ENCODE measurements around the gene KCNJ11.

The KCNJ11 gene

DNA sequence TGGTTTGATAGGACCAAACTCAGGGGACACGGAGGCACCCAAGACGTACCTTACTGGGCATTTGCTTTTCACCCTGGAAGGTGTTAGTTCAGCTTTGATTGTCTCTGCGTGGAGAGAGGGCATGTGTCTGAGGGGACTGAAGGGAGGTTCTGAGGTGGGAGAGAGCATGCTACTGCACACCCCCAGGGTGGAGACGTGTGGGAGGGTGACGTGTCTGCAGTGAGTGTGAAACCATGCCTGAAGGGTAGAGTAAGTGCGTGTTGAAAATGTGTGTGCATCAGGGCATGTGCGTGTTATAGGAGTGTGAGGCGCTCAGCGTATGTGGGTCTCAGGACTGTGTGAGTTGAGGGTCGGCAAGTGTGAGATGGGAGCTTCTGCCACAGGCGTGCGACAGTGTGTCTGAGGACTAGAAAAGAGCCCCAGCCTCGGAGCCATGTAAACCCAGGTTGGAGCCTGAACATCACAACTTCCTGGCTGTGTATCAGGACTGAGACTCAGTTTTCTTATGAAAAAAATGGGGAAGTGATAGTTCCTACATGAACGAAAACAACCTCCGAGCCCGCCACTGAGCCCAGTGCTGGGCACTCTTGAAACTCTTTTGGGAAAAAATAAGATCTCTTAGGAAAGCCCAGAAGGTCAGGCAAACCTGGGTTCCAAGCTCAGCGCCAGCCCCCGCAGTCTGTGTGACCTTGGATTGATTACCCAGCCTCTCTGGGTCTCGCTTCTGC, 11.8 kb upstream of the KCNJ11 start:
- no peak for DNase-seq (ENCODE audit: low read depth, low spot score)
- in situ Hi-C loops (cut with HindIII; ENCODE audit: low sequenced_read_pairs), result no loop called here
- TF ChIP-seq, protein P1, sequence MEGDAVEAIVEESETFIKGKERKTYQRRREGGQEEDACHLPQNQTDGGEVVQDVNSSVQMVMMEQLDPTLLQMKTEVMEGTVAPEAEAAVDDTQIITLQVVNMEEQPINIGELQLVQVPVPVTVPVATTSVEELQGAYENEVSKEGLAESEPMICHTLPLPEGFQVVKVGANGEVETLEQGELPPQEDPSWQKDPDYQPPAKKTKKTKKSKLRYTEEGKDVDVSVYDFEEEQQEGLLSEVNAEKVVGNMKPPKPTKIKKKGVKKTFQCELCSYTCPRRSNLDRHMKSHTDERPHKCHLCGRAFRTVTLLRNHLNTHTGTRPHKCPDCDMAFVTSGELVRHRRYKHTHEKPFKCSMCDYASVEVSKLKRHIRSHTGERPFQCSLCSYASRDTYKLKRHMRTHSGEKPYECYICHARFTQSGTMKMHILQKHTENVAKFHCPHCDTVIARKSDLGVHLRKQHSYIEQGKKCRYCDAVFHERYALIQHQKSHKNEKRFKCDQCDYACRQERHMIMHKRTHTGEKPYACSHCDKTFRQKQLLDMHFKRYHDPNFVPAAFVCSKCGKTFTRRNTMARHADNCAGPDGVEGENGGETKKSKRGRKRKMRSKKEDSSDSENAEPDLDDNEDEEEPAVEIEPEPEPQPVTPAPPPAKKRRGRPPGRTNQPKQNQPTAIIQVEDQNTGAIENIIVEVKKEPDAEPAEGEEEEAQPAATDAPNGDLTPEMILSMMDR (IDR thresholded peaks at IDR 0.05; ENCODE audit: low read depth, low read length), result no peak
- no peak overlapping the region for H3K4me3 ChIP-seq (ENCODE audit: low read depth, low read length)

- no peak for DNase-seq (ENCODE audit: low read depth, low spot score)
- no peak overlapping the region for H3K4me3 ChIP-seq (ENCODE audit: low read depth, low read length)
- in situ Hi-C loops (cut with HindIII; ENCODE audit: low sequenced_read_pairs), result no loop called here
- TF ChIP-seq, protein P1 (IDR thresholded peaks at IDR 0.05; ENCODE audit: low read depth, low read length), result no peak
These were observed 10.8 kb upstream of the KCNJ11 start for GRCh38 chr11:17399236-17399635.

- in situ Hi-C loops (cut with HindIII; ENCODE audit: low sequenced_read_pairs), result no loop called here
- TF ChIP-seq, protein P1 (IDR thresholded peaks at IDR 0.05; ENCODE audit: low read depth, low read length), result no peak
- no peak overlapping the region for H3K4me3 ChIP-seq (ENCODE audit: low read depth, low read length)
- DNase-seq (ENCODE audit: low read depth, low spot score), result no peak
These were observed 9.0 kb upstream of the KCNJ11 start for GRCh38 chr11:17397311-17398002.

DNA sequence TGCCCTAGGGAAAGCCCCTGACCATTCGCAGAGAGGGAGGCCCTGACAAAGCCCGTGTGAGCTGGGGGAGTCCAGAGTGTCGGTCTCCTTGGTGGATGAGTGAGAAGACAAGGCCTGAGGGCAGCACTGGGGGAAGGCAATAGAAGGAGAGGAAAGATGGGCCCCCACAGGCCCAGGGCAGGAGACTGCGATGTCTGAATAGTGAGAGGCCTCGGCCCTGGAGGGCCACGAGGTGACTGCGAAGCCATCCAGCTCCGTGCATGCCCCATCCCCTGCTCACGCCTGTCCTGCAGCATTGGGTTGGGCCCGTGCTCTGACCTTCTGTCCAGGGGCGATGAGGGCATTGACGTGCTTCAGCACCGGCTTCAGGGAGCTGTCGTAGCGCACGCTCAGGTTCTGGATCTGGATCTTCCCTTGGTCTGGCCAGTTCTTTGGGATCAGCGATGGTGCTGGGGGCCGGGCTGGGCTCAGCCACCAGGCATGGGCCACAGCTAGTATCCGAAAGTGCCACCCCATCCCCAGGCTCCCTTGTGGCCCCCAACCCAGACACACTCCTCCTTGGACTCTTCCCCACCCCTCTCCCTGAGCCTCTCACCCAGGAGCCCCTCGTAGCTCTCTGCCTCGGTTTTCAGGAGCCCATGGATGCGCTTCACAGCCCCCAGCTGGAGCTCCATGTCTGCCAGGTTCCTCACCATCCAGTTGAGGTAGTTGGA, 8.3 kb upstream of the KCNJ11 start:
- no peak overlapping the region for H3K4me3 ChIP-seq (ENCODE audit: low read depth, low read length)
- in situ Hi-C loops (cut with HindIII; ENCODE audit: low sequenced_read_pairs), result no loop called here
- TF ChIP-seq, protein P1 (IDR thresholded peaks at IDR 0.05; ENCODE audit: low read depth, low read length), result no peak
- no peak for DNase-seq (ENCODE audit: low read depth, low spot score)

GRCh38 chr11:17395978-17396377, 7.5 kb upstream of the KCNJ11 start:
- in situ Hi-C loops (cut with HindIII; ENCODE audit: low sequenced_read_pairs), result no loop called here
- TF ChIP-seq, protein P1 (IDR thresholded peaks at IDR 0.05; ENCODE audit: low read depth, low read length), result no peak
- no peak overlapping the region for H3K4me3 ChIP-seq (ENCODE audit: low read depth, low read length)
- no peak for DNase-seq (ENCODE audit: low read depth, low spot score)

DNA sequence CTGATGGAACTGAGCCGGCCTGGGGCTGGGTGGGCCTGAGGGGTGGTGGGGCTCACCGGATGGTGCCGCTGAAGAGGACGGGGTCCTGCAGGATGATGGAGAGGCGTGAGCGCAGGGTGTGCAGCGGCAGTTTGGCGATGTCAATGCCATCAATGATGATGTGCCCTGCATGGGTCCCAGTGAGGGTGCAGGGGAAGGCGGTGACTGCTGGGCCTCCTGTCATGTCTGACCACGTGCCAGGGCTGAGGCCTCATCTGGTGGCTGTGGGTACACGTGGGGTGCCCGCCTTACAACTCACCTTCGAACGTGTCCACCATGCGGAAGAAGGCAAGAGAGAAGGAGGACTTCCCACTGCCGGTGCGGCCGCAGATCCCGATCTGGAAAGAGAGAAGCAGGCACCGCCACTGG, 7.1 kb upstream of the KCNJ11 start:
- in situ Hi-C loops (cut with HindIII; ENCODE audit: low sequenced_read_pairs), result no loop called here

More for the DNA sequence above, 7.1 kb upstream of the KCNJ11 start:
- TF ChIP-seq, protein P1 (IDR thresholded peaks at IDR 0.05; ENCODE audit: low read depth, low read length), result no peak
- DNase-seq (ENCODE audit: low read depth, low spot score), result no peak
- H3K4me3 ChIP-seq (ENCODE audit: low read depth, low read length), result no peak overlapping the region
